Effector CD8-positive, alpha-beta T cell (primary cell): Measurements from ENCODE around the gene CLEC11A.
"Not testable (repeated sequence)": the region's sequence is repeated elsewhere in the genome, so short reads cannot be mapped to it uniquely, and the experiment has no call there.

Experiments
- DNase-seq: peaks from one replicate; lab custom pipeline; 2025; lab: John Stamatoyannopoulos, UW

CLEC11A gene

DNA sequence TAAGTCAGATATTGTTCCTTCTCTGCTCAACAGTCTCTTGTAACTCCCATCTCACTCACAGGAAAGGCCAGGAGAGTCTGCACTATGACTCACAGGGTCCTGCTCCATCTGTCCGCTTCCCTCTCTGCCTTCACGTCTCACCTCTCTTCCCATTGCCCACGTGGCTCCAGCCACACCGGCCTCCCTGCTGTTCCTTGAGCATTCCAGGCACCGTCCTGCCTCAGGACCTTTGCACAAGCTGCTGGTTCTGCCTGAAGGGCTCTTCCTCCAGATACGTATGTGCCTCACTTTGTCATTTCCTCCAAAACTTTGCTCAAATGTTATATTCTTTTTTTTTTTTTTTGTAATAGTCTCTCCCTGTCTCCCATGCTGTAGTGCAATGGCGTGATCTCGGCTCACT, 33.1 kb downstream of the CLEC11A start:
- not testable (repeated sequence) for DNase-seq

DNA sequence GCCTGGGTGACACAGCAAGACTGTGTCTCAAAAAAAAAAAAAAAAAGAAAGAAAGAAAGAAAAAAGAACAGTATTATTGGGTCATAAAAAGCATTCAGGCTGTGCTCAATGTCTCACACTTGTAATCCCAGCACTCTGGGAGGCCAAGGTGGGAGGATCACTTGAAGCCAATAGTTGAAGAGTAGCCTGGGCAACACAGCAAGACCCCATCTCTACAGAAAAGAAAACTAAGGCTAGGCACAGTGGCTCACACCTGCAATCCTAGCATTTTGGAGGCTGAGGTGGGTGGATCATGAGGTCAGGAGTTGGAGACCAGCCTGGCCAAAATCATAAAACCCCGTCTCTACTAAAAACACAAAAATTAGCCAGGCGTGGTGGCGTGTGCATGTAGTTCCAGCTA, 34.5 kb downstream of the CLEC11A start:
- not testable (repeated sequence) for DNase-seq

DNA sequence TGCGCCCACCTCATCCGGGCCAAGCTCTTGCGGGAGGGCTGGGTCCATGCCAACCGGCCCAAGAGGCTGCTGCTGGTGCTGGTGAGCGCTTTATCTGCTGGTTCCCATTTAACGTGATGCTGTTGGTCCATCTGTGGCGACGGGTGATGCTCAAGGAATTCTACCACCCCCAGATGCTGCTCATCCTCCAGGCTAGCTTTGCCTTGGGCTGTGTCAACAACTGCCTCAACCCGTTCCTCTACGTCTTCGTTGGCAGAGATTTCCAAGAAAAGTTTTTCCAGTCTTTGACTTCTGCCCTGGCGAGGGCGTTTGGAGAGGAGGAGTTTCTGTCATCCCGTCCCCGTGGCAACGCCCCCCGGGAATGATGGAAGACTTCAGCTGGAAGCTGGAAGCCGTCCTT, 35.9 kb downstream of the CLEC11A start:
- DNase-seq, result not testable (repeated sequence)

DNA sequence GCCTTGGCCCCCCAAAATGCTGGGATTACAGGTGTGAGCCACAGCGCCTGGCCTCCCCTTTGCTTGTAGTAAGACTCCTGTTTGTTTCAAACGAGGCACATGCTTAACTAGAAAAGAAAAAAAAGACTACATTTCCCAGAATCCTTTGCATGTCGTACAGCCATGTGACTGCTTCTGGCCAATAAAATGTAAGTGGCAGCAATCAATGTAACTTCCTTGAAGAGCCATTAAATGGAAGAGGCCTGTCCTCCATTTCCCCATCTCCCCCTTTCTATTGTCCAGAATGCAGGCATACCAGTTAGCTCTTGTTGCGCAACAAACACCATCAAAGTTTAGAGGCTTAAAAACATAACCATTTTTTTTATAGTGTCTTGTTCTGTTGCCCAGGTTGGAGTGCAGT, 36.7 kb downstream of the CLEC11A start:
- no peak for DNase-seq

DNA sequence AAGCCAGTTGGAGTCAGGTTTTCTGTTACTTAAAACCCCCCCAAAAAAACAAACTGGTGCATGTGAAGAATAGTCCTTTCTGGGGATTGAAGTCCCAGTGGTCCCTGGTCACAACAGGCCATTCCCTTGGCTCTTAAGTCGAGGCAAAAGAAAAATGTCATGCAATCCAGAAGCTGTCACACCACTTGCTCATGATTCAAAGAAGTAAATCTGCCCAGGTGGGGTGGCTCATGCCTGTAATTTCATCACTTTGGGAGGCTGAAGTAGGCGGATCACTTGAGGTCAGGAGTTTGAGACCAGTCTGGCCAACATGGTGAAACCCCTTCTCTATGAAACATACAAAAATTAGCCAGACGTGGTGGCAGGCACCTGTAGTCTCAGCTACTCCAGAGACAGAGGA, 38.3 kb downstream of the CLEC11A start:
- DNase-seq, result not testable (repeated sequence)

DNA sequence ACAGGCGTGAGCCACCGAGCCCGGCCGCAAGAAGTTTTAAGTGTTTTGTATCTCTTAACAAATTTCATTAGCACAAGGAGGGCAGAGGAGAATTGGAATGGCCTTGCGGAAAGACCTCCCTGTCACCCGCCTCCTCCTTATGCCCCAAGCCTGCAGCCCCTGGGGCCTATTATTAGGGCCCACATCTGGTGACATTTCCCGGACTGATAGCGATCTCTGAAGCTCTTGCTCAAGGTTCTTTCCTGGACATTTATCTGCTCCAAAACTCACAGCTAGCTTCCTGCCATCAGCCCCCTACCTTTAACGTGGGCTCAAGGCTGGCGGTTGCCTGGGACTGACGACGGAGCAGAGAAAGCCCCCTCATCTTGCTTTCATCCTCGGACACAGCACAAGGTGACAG, 40.4 kb downstream of the CLEC11A start:
- not testable (repeated sequence) for DNase-seq

DNA sequence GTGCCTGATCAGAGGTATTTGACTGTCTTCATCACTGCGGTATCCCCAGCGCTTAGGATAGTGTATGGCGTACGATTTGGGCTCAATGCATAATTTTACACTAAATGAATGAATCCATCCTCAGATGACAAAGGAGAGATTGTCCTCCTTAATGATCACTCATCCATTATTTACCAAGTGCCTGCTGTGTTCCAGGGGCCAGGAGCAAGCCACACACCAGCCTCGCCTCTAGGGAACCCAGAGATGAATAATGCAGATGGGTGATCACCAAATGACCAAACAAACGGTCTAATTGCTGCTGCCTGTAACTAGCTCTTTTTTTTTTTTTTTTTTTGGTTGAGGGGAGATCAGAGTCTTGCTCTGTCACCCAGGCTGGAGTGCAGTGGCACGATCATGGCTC, 41.2 kb downstream of the CLEC11A start:
- DNase-seq, result no peak

DNA sequence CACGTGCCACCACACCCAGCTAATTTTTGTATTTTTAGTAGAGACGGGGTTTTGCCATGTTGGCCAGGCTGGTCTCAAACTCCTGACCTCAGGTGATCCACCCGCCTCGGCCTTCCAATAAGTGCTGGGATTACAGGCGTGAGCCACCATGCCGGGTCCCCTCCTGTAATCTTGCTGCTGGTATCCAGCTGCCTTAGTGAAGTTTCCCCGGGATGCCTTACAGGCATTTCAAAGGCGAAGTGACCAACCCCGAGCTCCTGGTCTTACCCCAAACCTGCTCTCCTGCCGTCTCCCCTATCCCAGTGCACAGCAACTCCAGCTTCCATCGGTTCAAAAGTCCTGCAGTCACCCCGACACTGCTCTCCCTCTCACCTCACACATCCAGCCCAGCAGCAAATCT, 43.6 kb downstream of the CLEC11A start:
- not testable (repeated sequence) for DNase-seq

DNA sequence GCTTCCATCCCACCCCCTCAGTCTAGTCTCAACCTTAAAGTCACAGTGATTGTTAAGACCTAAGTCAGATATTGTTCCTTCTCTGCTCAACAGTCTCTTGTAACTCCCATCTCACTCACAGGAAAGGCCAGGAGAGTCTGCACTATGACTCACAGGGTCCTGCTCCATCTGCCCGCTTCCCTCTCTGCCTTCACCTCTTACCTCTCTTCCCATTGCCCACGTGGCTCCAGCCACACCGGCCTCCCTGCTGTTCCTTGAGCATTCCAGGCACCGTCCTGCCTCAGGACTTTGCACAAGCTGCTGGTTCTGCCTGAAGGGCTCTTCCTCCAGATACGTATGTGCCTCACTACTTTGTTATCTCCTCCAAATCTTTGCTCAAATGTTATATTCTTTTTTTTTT, 44.1 kb downstream of the CLEC11A start:
- DNase-seq, result not testable (repeated sequence)

DNA sequence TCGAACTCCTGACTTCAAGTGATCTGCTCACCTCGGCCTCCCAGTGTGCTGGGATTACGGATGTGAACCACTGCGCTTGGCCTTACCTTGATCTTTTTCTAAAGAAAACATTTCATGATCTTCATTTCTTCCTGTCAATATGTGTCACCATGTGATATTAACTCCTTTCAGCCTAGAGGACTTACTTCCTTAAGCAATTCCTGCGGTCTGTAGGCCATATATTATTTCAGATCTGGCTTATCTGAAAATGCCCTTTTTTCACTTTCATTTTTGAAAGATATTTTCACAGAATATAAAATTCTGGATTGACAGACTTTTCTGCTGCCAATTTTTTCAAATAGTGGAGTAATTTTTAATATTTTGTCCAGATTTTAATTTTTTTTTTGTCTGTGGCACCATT, 45.1 kb downstream of the CLEC11A start:
- DNase-seq, result no peak

DNA sequence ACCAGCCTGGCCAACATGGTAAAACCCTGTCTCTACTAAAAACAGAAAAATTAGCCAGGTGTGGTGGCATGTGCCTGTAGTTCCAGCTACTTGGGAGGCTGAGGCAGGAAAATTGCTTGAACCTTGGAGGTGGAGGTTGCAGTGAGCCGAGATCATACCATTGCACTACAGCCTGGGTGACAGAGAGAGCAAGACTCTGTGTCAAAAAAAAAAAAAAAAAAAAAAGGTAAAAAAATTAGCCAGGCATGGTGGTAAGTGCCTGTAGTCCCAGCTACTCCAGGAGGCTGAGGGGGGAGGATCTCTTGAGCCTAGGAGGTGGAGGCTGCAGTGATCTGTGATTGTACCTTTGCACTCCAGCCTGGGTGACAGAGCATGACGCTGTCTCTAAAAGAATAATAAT, 47.0 kb downstream of the CLEC11A start, which contains the start of gene GPR32:
TSS of gene GPR32 (plus strand) at position 301 of the 400 bp plus-strand sequence. CDS start 137 bp downstream, outside the sequence.
- DNase-seq, result not testable (repeated sequence)

DNA sequence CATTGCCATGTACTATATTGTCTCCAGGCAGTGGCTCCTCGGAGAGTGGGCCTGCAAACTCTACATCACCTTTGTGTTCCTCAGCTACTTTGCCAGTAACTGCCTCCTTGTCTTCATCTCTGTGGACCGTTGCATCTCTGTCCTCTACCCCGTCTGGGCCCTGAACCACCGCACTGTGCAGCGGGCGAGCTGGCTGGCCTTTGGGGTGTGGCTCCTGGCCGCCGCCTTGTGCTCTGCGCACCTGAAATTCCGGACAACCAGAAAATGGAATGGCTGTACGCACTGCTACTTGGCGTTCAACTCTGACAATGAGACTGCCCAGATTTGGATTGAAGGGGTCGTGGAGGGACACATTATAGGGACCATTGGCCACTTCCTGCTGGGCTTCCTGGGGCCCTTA, 47.7 kb downstream of the CLEC11A start:
- no peak for DNase-seq

DNA sequence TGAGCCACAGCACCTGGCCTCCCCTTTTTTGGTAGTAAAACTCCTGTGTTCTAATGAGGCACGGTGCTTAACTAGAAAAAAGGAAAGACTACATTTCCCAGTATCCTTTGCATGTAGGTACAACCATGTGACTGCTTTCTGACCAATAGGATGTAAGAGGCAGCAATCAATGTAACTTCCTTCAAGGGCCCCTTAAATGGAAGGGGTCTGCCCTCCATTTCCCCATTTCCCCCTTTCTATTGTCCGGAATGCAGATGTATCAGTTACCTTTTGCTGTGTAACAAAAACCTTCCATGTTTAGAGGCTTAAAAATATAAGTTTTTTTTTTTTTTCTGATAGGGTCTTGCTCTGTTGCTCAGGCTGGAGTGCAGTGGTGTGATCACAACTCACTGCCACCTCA, 49.3 kb downstream of the CLEC11A start:
- no peak for DNase-seq

DNA sequence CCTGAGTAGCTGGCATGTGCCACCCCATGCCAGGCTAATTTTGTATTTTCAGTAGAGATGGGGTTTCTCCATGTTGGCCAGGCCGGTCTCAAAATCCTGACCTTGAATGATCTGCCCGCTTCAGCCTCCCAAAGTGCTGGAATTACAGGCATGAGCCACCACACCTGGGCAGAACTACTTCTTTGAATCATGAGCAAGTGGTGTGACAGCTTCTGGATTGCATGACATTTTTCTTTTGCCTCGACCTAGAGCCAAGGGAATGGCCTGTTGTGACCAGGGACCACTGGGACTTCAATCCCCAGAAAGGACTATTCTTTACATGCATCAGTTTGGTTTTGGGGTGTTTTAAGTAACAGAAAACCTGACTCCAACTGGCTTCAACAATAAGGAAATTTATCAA, 49.7 kb downstream of the CLEC11A start:
- DNase-seq, result not testable (repeated sequence)

DNA sequence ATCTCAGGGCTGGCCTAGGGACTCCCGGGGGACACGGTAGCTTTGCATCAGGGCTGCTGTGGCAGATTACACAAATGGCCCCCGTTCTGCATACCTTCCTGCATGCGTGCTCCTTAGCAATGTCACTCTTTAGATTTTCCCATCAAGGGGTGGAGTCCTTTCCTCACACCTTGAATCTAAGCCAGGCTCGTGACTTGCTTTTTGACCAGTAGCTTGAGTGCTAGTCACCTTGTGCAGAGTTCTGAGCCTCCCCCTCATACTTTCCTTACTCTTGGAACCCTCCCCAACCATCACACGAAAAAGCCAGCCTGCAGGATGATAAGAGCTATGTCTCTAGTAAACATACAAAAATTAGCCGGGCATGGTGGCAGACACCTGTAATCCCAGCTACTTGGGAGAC, 50.3 kb downstream of the CLEC11A start:
- DNase-seq, result not testable (repeated sequence)
